HG03025 (cell line): ENCODE measurements around the gene TRMT10A.
"Not testable (repeated sequence)": the region's sequence is repeated elsewhere in the genome, so short reads cannot be mapped to it uniquely, and the experiment has no call there.

Experiments used
- ATAC-seq: cut with Tn5 transposase; IDR thresholded peaks from one replicate; pipeline ENCODE4 v1.9.1; 2021; ENCODE audit warnings: mild to moderate bottlenecking, moderate library complexity; ENCODE audit not compliant: unreplicated experiment, low FRiP score

TRMT10A gene

GRCh38 chr4:99564921-99565320, 1.1 kb upstream of the TRMT10A start:
- no peak for ATAC-seq

DNA sequence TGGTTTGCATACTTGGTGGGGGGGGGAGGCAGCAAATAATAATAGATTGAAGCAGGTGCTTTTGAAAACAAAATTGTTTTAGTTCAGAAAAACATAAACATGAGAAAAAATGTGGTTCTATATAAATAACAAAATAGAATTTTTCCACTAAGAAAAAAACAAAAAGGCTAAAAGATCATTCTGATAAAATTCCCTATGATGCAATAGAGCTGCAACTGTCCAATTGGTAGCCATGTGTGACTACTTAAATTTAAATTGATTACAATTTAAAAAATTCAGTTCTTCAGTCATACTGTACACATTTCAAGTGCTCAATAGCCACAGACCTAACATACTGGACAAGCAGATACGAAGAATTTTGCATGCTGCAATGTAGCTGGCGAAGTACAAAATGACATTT, 11.0 kb downstream of the TRMT10A start:
- ATAC-seq = no peak

- no peak for ATAC-seq
Observed at GRCh38 chr4:99540277-99540939, 23.4 kb downstream of the TRMT10A start.

- ATAC-seq = no peak
Observed at GRCh38 chr4:99537674-99538073, 26.2 kb downstream of the TRMT10A start.

- no peak for ATAC-seq
Observed at GRCh38 chr4:99536848-99537247, 27.0 kb downstream of the TRMT10A start.

GRCh38 chr4:99536271-99536670, 27.6 kb downstream of the TRMT10A start:
- ATAC-seq = no peak

DNA sequence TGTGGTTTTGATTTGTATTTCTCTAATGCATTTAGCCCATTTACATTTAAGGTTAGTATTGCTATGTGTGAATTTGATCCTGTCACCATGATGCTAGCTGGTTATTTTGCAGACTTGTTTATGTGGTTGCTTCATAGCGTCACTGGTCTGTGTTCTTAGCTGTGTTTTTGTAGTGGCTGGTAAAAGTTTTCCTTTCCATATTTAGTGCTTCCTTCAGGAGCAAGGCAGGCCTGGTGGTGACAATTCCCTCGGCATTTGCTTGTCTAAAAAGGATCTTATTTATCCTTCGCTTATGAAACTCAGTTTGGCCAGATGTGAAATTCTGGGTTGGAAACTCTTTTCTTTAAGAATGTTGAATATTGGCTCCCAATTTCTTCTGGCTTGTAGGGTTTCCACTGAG, 29.1 kb downstream of the TRMT10A start:
- ATAC-seq = not testable (repeated sequence)

DNA sequence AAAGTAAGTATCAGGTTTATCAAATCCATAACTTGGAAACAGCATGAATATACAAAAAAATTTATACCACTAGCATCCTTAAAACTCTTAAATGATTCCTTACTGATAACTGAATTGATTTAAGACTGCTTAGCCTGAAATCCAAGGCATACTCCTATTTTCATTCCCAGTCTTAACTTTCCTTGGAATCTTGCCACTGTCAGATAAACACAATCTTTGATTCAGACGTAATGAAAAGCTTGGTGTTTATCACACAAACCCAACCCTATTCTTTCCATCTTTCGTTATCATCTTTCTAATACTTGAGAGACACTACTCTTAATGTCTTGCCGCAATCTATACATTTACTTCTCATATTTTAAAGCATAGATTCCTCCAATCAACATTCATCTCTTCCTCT, 33.9 kb downstream of the TRMT10A start:
- ATAC-seq = no peak

- ATAC-seq = no peak
Observed at GRCh38 chr4:99529228-99529627, 34.6 kb downstream of the TRMT10A start.

GRCh38 chr4:99518601-99519295, 45.1 kb downstream of the TRMT10A start:
- ATAC-seq = no peak

GRCh38 chr4:99510721-99511120, 53.1 kb downstream of the TRMT10A start, which contains the start of gene C4orf17:
TSS of gene C4orf17 (plus strand) at chr4:99511021. CDS start at chr4:99513082, 2,061 bp downstream.
- no peak for ATAC-seq

GRCh38 chr4:99507762-99508161, 56.1 kb downstream of the TRMT10A start:
- ATAC-seq = no peak

DNA sequence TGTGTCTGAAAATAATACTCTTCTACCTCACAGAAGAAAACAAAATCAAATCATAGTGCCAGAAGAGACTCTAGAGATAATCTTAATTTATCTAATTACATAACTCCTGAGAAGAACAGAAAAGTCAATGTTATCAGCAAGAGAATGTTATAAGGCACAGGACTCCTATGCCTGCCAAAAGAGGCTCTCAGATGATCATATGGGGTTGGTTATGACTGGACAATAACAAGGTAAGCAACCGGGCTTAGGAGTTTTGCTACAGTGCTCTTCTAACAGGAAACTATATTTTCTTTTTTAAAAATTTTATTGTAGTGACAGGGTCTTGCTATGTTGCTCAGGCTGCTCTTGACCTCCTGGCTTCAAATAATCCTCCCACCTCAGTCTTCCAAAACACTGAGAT, 56.5 kb downstream of the TRMT10A start:
- ATAC-seq = no peak

DNA sequence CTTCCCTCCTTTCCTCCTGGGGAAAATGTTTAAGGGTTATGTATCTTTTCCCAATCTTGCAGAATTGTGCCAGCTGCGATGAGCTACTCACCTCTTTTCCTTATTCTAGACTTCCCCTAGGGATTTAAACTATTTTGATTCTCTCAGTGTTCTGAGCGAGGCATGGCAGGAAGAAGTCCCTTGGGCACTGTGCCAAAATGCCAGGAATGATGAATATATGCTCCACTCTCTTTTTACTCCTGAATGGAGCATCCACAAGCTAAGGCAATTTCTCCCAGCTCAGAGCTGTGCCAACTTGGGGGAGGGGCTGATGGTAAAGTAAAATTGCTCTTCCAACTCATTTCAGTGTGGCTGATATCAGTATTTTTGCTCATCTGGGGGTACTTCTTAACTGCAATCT, 57.1 kb downstream of the TRMT10A start:
- no peak for ATAC-seq

- ATAC-seq = no peak
Observed at GRCh38 chr4:99504804-99505502, 58.9 kb downstream of the TRMT10A start.
